ENCODE results near the gene BAZ2B.
"Not testable (repeated sequence)": the region's sequence is repeated elsewhere in the genome, so short reads cannot be mapped to it uniquely, and the experiment has no call there.

Gene BAZ2B

DNA sequence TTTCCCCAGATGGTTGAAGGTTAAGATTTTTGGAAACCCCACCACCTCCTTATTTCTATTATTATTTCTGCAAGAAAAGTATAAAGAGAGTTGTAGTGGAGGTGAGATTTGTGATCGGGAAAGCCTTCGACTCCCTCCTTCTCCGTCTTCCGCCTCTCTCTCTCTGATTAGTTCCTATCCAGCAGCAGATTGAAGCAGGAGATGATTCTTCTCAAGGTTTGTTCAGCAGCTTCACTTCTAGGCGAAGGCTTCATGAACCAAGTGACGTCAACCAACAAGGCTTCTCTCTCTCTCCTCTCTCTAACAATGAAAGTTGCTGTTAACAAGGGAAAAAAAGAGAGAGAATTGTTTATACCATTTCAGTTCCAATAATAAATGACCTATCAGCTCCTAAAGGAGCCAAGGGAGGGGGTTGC lies at the start of gene BAZ2B:
Gene BAZ2B (minus strand): TSS at position 263 of the 416 bp plus-strand sequence. CDS start 137,829 bp downstream, outside the sequence.
- peak; percentile 52 for DNase-seq (ENCODE audit: low read depth, low spot score)

GRCh38 chr2:159661286-159661685 lies 44.9 kb upstream of the BAZ2B start:
- no peak for DNase-seq (ENCODE audit: low read depth, low spot score)

DNA sequence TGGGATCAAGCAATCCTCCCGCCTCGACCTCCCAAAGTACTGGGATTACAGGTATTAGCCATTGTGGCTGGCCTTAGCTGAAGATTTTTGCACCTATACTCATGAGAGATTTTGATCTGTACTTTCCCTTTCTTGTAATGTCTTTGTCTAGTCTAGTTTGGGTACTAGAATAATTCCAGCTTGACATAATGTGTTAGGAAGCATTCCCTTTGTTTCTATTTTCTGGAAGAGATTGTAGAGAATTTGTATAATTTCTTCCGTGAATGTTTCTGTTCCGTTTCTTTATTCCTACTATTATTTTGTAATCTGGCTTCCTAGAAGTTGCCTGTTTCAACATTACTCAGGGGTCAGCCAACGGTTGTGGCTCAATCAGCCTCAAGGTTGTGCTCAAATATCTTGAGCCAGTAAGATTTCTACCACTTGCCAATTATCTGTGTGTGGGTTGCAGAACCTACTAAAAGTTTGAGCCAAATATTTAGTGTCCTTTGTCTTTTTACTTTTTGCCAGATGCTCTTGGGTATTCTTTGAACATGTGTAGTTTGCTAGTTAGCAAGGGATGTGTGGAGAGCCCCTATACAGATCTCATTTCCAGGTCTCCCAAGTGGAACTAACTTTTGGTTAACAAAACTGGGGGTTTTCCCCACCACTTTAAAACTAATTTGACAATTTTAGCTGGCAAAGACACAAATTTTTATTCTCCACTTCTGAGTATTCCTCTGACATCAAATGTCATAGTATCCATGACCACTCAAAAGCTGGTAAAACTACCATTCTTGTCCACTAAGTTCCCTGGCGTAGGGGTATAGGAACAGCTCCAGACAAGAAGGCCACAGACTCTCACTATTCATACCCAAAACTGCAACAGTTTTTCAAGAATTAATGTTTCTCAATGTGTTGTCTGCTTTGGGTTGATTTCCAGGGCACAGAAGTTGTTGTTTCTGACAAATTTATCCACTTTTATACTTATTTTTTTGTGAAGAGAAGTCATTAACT lies 42.8 kb upstream of the BAZ2B start:
- no peak for DNase-seq (ENCODE audit: low read depth, low spot score)

DNA sequence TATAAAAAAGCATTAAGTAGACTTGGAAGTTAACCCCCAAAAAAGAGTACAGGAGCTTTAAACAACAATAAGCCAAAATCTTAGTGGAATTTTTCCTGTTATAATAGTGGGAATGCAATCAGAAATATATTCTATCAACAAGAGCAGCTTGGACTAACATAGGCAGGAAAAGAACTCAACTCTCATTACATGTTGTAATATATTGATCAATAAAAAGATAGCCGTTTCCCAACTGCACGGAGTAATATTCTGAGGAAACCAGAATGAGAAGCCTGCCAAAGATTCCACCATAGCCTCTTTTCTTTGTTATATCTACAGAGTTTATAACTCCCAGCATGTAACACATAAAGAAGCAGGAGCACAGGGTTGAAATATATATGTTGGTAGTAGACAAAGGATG lies 37.6 kb upstream of the BAZ2B start:
- no peak for DNase-seq (ENCODE audit: low read depth, low spot score)

DNA sequence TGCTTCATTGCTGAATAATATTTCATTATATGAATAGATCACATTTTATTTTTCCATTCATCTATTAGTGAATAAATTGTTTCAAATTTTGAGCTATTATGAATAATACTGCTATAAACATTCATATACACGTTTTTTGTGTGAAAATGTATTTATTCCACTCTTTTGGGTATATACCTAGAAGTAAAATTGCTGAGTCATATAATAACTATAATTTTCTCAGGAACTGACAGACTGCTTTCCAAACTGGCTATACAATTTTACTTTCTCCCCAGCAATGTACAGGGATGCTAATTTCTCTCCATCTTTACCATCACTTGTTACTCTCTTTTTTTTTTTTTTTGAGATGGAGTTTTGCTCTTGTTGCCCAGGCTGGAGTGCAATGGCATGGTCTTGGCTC lies 35.5 kb upstream of the BAZ2B start:
- DNase-seq (ENCODE audit: low read depth, low spot score): no peak

DNA sequence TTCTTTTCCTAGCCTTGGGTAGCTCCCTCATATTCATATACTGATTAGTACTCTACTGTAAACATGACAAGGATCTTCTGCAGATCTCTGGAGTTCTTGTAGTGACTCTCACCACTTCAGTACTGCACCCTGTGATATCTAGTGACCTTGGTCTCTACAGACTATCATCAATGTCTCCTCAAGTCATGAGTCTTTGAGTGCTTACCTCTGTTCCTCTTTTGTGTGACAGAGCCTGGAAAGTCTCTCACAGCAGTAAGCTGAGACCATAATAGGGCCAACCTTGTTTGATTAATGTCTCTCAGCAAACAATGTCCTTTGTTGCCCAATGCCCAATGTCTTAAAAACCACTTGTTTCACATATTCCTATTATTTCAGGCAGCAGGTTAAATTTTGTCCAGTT lies 34.2 kb upstream of the BAZ2B start:
- DNase-seq (ENCODE audit: low read depth, low spot score): no peak

DNA sequence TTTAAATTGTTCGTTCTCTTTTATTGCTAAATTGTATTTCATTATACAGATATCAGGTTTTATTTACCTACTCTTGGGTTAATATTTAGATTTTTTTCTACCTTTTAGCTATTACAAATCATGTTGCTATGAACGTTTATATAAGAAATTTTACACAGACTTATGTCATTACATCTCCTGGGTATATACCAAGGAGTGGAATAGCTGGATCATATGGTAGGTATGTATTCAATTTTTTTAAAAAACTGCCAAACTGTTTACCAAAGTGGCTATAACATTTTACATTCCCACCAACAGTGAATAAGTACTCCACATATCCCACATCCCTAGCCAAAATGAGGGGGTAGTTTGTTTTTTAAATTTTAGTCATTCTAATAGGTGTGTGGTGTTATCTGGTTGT lies 32.3 kb upstream of the BAZ2B start:
- DNase-seq (ENCODE audit: low read depth, low spot score): no peak

GRCh38 chr2:159647667-159648066 lies 31.3 kb upstream of the BAZ2B start:
- no peak for DNase-seq (ENCODE audit: low read depth, low spot score)

GRCh38 chr2:159640176-159640575 lies 23.8 kb upstream of the BAZ2B start:
- DNase-seq (ENCODE audit: low read depth, low spot score): no peak

GRCh38 chr2:159639712-159640111 lies 23.4 kb upstream of the BAZ2B start:
- no peak for DNase-seq (ENCODE audit: low read depth, low spot score)

GRCh38 chr2:159639071-159639470 lies 22.7 kb upstream of the BAZ2B start:
- no peak for DNase-seq (ENCODE audit: low read depth, low spot score)

- no peak for DNase-seq (ENCODE audit: low read depth, low spot score)
These were observed 21.7 kb upstream of the BAZ2B start for GRCh38 chr2:159637988-159638501.

GRCh38 chr2:159637240-159637639 lies 20.9 kb upstream of the BAZ2B start:
- DNase-seq (ENCODE audit: low read depth, low spot score): no peak

GRCh38 chr2:159635006-159635789 lies 18.9 kb upstream of the BAZ2B start:
- DNase-seq (ENCODE audit: low read depth, low spot score): no peak

GRCh38 chr2:159633219-159633618 lies 16.9 kb upstream of the BAZ2B start:
- no peak for DNase-seq (ENCODE audit: low read depth, low spot score)

- not testable (repeated sequence) for DNase-seq (ENCODE audit: low read depth, low spot score)
These were observed 9.3 kb upstream of the BAZ2B start for GRCh38 chr2:159625628-159626027.

DNA sequence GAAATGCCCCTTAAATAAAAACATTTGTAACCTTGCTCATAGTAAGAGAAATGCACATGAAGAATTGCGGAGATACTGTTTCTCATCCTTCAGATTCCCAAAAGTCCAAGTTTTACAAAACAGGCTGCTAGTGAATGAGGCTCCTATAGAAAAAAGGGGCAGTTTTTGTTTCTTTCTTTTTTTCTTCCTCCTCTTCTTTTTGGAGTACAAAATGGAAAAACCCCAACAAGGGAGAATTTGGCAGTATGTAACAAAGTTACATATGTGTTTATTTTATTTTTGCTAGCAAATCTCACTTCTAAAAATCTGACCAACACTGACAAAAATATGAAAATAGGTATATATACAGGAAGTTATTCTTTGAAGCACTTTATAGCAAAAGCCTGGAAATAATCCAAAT lies 7.1 kb upstream of the BAZ2B start:
- DNase-seq (ENCODE audit: low read depth, low spot score): no peak

GRCh38 chr2:159622966-159623365 lies 6.6 kb upstream of the BAZ2B start:
- DNase-seq (ENCODE audit: low read depth, low spot score): no peak

DNA sequence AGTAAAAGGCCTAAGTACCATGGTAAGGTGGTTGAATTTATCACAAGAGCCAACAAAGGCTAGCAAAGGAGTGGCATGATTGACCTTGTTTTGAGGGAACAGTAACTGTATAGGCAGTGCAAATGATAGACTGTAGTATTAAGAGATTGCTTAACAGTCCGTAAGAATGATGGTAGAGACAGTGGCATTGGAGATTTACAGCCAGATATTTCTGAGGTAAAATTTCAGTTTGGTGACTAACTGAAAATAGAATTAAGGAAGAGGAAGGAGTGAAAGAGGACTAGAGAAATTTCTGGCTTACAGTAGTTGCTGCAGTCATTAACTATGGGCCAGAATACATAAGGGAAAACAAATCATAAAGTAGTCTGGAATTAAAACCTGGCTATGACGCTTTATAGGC lies 4.4 kb upstream of the BAZ2B start:
- no peak for DNase-seq (ENCODE audit: low read depth, low spot score)

GRCh38 chr2:159617646-159618045 lies 1.3 kb upstream of the BAZ2B start:
- no peak for DNase-seq (ENCODE audit: low read depth, low spot score)

DNA sequence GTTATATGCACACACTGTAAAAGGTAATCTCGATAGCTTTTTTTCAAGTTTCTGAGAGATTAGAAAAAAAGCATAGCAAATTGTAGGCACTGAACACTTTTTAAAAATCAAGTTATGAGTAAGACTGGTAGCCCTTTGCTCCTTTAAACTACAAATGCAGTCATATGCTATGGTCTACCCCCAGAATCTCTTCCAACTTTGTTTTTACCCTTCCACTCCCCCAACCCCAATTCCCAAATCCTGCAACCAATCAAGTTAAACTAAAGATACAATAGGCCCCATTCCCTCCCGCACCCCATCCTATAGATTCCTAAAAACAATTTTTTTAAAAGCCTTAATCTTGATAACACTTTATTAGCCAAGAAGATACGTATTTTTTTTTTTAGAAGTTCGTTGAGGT lies 752 bp upstream of the BAZ2B start:
- no peak for DNase-seq (ENCODE audit: low read depth, low spot score)
